Panc1 (cell line): ENCODE data around the gene MIOX. TPM values are rescaled to one million over a fixed set of nuclear protein-coding genes. Genes with fewer than 3 reads are reported as not detected.

Experiments used
- ATAC-seq: fragments of 200-7000 bp; cut with Tn5 transposase; 2 replicates; pipeline ENCODE4 v1.9.1; 2020; ENCODE audit warnings: mild to moderate bottlenecking, moderate library complexity
- BruUV-seq: library from RNA; stranded (reverse); fragments of 400-500 nt; replicated peaks from 2 replicates; lab custom pipeline; 2021; lab: Mats Ljungman, UMichigan
- CTCF ChIA-PET: fragments of 300-600 bp; sonication (Branson Sonifier 250); formaldehyde crosslinking; loops from one replicate; lab custom pipeline; 2022; ENCODE audit warnings: antibody characterized with exemption; lab: Charles Lee
- POLR2A ChIA-PET: fragments of 300-600 bp; sonication (Branson Sonifier 250); formaldehyde crosslinking; loops from one replicate; lab custom pipeline; 2022; ENCODE audit warnings: antibody characterized with exemption; lab: Charles Lee
- DNase-seq: peaks from one replicate; pipeline ENCODE4 v3.0.0-alpha.2; 2010; ENCODE audit warnings: low read depth, low spot score
- H3K27ac ChIP-seq: 2 replicates; pipeline ENCODE4 v1.5.1; 2011; ENCODE audit warnings: mild to moderate bottlenecking, low read length, inconsistent platforms
- H3K27me3 ChIP-seq: fragments of 200-500 bp; sonication (Bioruptor generic); 2 replicates; pipeline ENCODE4 v1.6.0; 2014; ENCODE audit warnings: low read length, inconsistent platforms; ENCODE audit not compliant: control insufficient read depth, insufficient read depth
- H3K36me3 ChIP-seq: fragments of 200-500 bp; sonication (Bioruptor generic); 2 replicates; pipeline ENCODE4 v1.5.1; 2014; ENCODE audit warnings: inconsistent platforms, mild to moderate bottlenecking, low read length, moderate library complexity; ENCODE audit not compliant: control insufficient read depth, insufficient read depth
- H3K4me1 ChIP-seq: 2 replicates; pipeline ENCODE4 v1.5.1; 2011; ENCODE audit warnings: inconsistent platforms, mild to moderate bottlenecking, low read length, moderate library complexity; ENCODE audit not compliant: control insufficient read depth, insufficient read depth
- H3K4me3 ChIP-seq, 2 experiments: 2 replicates each; pipeline ENCODE4 v1.5.1; 2011 to 2012; ENCODE audit warnings: low read depth in 2 of 2, low read length in 2 of 2, mild to moderate bottlenecking in 2 of 2, inconsistent platforms in 1 of 2, moderate library complexity in 1 of 2
- H3K9me3 ChIP-seq: fragments of 200-500 bp; sonication (Bioruptor generic); 2 replicates; pipeline ENCODE4 v1.5.1; 2014; ENCODE audit warnings: low read depth, mild to moderate bottlenecking, inconsistent platforms, low read length, moderate library complexity; ENCODE audit not compliant: control insufficient read depth, insufficient read depth
- CTCF ChIP-seq: fragments of 450-650 bp; IDR thresholded peaks from 2 replicates; pipeline ENCODE4 v1.5.1; 2017; ENCODE audit warnings: mild to moderate bottlenecking
- POLR2AphosphoS5 ChIP-seq: IDR thresholded peaks from 2 replicates; pipeline ENCODE4 v1.6.1; 2012; ENCODE audit warnings: mild to moderate bottlenecking, low read depth, low read length, moderate library complexity
- REST ChIP-seq, 2 experiments: IDR thresholded peaks; 2 replicates each; pipeline ENCODE4 v1.6.1; 2011 to 2012; ENCODE audit warnings: low read depth in 2 of 2, control low read depth in 1 of 2, low read length in 1 of 2, mild to moderate bottlenecking in 1 of 2, moderate library complexity in 1 of 2; ENCODE audit not compliant: insufficient read depth in 1 of 2
- SIN3A ChIP-seq: IDR thresholded peaks from 2 replicates; pipeline ENCODE4 v1.6.1; 2012; ENCODE audit warnings: low read depth, mild to moderate bottlenecking, low read length, moderate library complexity, borderline replicate concordance; ENCODE audit not compliant: insufficient read depth
- TCF7L2 ChIP-seq: IDR thresholded peaks from 2 replicates; pipeline ENCODE4 v1.6.1; 2011; ENCODE audit warnings: mild to moderate bottlenecking, low read depth, low read length, inconsistent platforms
- in situ Hi-C: cut with HindIII; loops from 2 replicates; pipeline ENCODE4 v1.10.0; 2016; ENCODE audit warnings: low sequenced_read_pairs, low pct_unique_long_range_greater_than_20kb
- intact Hi-C: fragments of 100-400 bp; cut with micrococcal nuclease; formaldehyde crosslinking; loops from one replicate; pipeline ENCODE4 v1.10.0; 2022; ENCODE audit not compliant: unreplicated experiment
- total RNA-seq: library from RNA; stranded (reverse); gene quantifications from one replicate; pipeline ENCODE4 v1.2.1, GENCODE V29; 2021; ENCODE audit not compliant: unreplicated experiment

Gene MIOX
- total RNA-seq, 1 experiment from 2014 or later: 0.23 TPM

- DNase-seq (no peak), ATAC-seq (no peak)
- Histone ChIP-seq H3K4me3 (no peak overlapping the region), H3K9me3 (no peaks in the 10 kb centered on the region), H3K4me1 (0 out of 2 replicates have a peak, but pooled peaks cover 3% of the 10 kb centered on the region), H3K27ac (no peak overlapping the region), H3K36me3 (peaks cover 2% of the 10 kb centered on the region), H3K27me3 (no peaks in the 10 kb centered on the region)
- POLR2A ChIA-PET: interaction anchor here (0.7 kb wide), 1 partner anchor 23 kb away, joined by 3 read pairs; the partner anchor contains the start of gene SCO2
- in situ Hi-C loops (no loop called here), intact Hi-C loops (no loop called here)
- TF ChIP-seq TCF7L2: no peak
- TF ChIP-seq SIN3A: no peak
- TF ChIP-seq REST (IDR thresholded peaks at IDR 0.05; ENCODE audit: insufficient read depth in 1 of 2, low read depth in 2 of 2, low read length in 1 of 2): no peak
- TF ChIP-seq CTCF: no peak
- CTCF ChIA-PET: no interaction called here
- BruUV-seq: no TSS peak
Observed at GRCh38 chr22:50502096-50502495, 15.4 kb downstream of the MIOX start.

GRCh38 chr22:50502628-50503474, 16.2 kb downstream of the MIOX start:
- TF ChIP-seq CTCF (no peak), TCF7L2 (no peak), REST (IDR thresholded peaks at IDR 0.05; ENCODE audit: insufficient read depth in 1 of 2, low read depth in 2 of 2, low read length in 1 of 2) (no peak), POLR2AphosphoS5 (no peak), SIN3A (no peak)
- DNase-seq (no peak), ATAC-seq (no peak)
- no peaks in the 10 kb centered on the region for H3K9me3 ChIP-seq
- 0 out of 2 replicates have a peak, but pooled peaks cover 3% of the 10 kb centered on the region for H3K4me1 ChIP-seq
- BruUV-seq: no TSS peak
- ChIA-PET CTCF (interaction anchor here (0.6 kb wide), 1 partner anchor 81 kb away, joined by 3 read pairs; no protein-coding TSS in a partner anchor), POLR2A (no interaction called here)
- peaks cover 4% of the 10 kb centered on the region for H3K36me3 ChIP-seq
- intact Hi-C loops: no loop called here
- H3K4me3 ChIP-seq: no peak overlapping the region
- H3K27ac ChIP-seq: no peak overlapping the region
- no peaks in the 10 kb centered on the region for H3K27me3 ChIP-seq
- in situ Hi-C loops: no loop called here
